Activated T-helper 1 cell treated with anti-CD3 and anti-CD28 coated beads, Interleukin-12 subunit alpha, Interleukin-12 subunit beta, Interleukin-2, Interleukin-4 antibody, amounts not matched to agents 30 ng/mL and 10 ng/mL and 1 ng/mL, durations not matched to agents 14 hours and 24 hours and 36 hours (primary cell): ENCODE results near the gene ARHGEF28. TPM values are rescaled to one million over a fixed set of nuclear protein-coding genes. Genes with fewer than 3 reads are reported as not detected.

Source experiments
- DNase-seq: peaks from one replicate; pipeline ENCODE4 v3.0.0; 2021; ENCODE audit warnings: low spot score
- H3K27ac Mint-ChIP-seq: one replicate; pipeline ENCODE4 v1.8.0; 2021; ENCODE audit warnings: mild to moderate bottlenecking, mixed read lengths
- H3K27me3 Mint-ChIP-seq: one replicate; pipeline ENCODE4 v1.8.0; 2022; ENCODE audit warnings: mild to moderate bottlenecking, moderate library complexity, mixed read lengths; ENCODE audit not compliant: insufficient read depth
- H3K36me3 Mint-ChIP-seq: one replicate; pipeline ENCODE4 v1.8.0; 2021; ENCODE audit warnings: low read depth, mixed read lengths
- H3K4me1 Mint-ChIP-seq: one replicate; pipeline ENCODE4 v1.8.0; 2021; ENCODE audit warnings: low read depth, mixed read lengths
- H3K4me3 Mint-ChIP-seq: one replicate; pipeline ENCODE4 v1.8.0; 2021; ENCODE audit warnings: mild to moderate bottlenecking, moderate library complexity, mixed read lengths
- H3K9me3 Mint-ChIP-seq: one replicate; pipeline ENCODE4 v1.8.0; 2021; ENCODE audit warnings: mixed read lengths
- intact Hi-C: fragments of 100-400 bp; cut with micrococcal nuclease; formaldehyde crosslinking; loops from one replicate; pipeline ENCODE4 v1.15.1; 2024
- total RNA-seq: library from RNA; stranded (reverse); gene quantifications from 2 replicates; pipeline ENCODE4 v1.2.3, GENCODE V29; 2022

The ARHGEF28 gene
- total RNA-seq, 1 donor from 2014 or later = 0.03 TPM

- no peak for DNase-seq
- Mint-ChIP-seq H3K9me3 (peaks cover 4% of the 10 kb centered on the region), H3K4me3 (no peak overlapping the region), H3K27ac (no peak overlapping the region), H3K27me3 (no peaks in the 10 kb centered on the region), H3K36me3 (no peaks in the 10 kb centered on the region), H3K4me1 (no peaks in the 10 kb centered on the region)
- intact Hi-C loops = no loop called here
Observed at GRCh38 chr5:73948720-73949119, 322.7 kb downstream of the ARHGEF28 start.

- no peaks in the 10 kb centered on the region for H3K27me3 Mint-ChIP-seq
- intact Hi-C loops = no loop called here
- no peaks in the 10 kb centered on the region for H3K4me1 Mint-ChIP-seq
- peaks cover 4% of the 10 kb centered on the region for H3K9me3 Mint-ChIP-seq
- no peaks in the 10 kb centered on the region for H3K36me3 Mint-ChIP-seq
- no peak for DNase-seq
- H3K4me3 Mint-ChIP-seq = no peak overlapping the region
- no peak overlapping the region for H3K27ac Mint-ChIP-seq
Observed at GRCh38 chr5:73950441-73950873, 324.5 kb downstream of the ARHGEF28 start.

- Mint-ChIP-seq H3K9me3 (peaks cover 4% of the 10 kb centered on the region), H3K27me3 (no peaks in the 10 kb centered on the region), H3K4me1 (no peaks in the 10 kb centered on the region), H3K4me3 (no peak overlapping the region), H3K27ac (no peak overlapping the region), H3K36me3 (no peaks in the 10 kb centered on the region)
- DNase-seq = no peak
- intact Hi-C loops = no loop called here
Observed at GRCh38 chr5:73950912-73951430, 325.0 kb downstream of the ARHGEF28 start.

- Mint-ChIP-seq H3K27me3 (no peaks in the 10 kb centered on the region), H3K9me3 (peaks cover 4% of the 10 kb centered on the region), H3K27ac (no peak overlapping the region), H3K4me1 (no peaks in the 10 kb centered on the region), H3K4me3 (no peak overlapping the region), H3K36me3 (no peaks in the 10 kb centered on the region)
- no peak for DNase-seq
- intact Hi-C loops = no loop called here
Observed at GRCh38 chr5:73952872-73953271, 326.9 kb downstream of the ARHGEF28 start.

- no peak for DNase-seq
- Mint-ChIP-seq H3K9me3 (peaks cover 4% of the 10 kb centered on the region), H3K27me3 (no peaks in the 10 kb centered on the region), H3K4me1 (no peaks in the 10 kb centered on the region), H3K36me3 (no peaks in the 10 kb centered on the region), H3K27ac (no peak overlapping the region), H3K4me3 (no peak overlapping the region)
- intact Hi-C loops = no loop called here
Observed at GRCh38 chr5:73954381-73954780, 328.4 kb downstream of the ARHGEF28 start.

GRCh38 chr5:73955271-73955846, 329.4 kb downstream of the ARHGEF28 start:
- intact Hi-C loops = no loop called here
- H3K4me1 Mint-ChIP-seq = no peaks in the 10 kb centered on the region
- H3K36me3 Mint-ChIP-seq = no peaks in the 10 kb centered on the region
- peaks cover 2% of the 10 kb centered on the region for H3K9me3 Mint-ChIP-seq
- DNase-seq = no peak
- H3K27ac Mint-ChIP-seq = no peak overlapping the region
- no peak overlapping the region for H3K4me3 Mint-ChIP-seq
- H3K27me3 Mint-ChIP-seq = no peaks in the 10 kb centered on the region

- DNase-seq = no peak
- Mint-ChIP-seq H3K27ac (no peak overlapping the region), H3K4me1 (no peaks in the 10 kb centered on the region), H3K4me3 (no peak overlapping the region), H3K27me3 (no peaks in the 10 kb centered on the region), H3K9me3 (no peaks in the 10 kb centered on the region), H3K36me3 (no peaks in the 10 kb centered on the region)
- intact Hi-C loops = no loop called here
Observed at GRCh38 chr5:73957397-73958001, 331.5 kb downstream of the ARHGEF28 start.

- intact Hi-C loops = no loop called here
- no peak for DNase-seq
- Mint-ChIP-seq H3K27ac (no peak overlapping the region), H3K4me1 (no peaks in the 10 kb centered on the region), H3K9me3 (no peaks in the 10 kb centered on the region), H3K36me3 (no peaks in the 10 kb centered on the region), H3K27me3 (no peaks in the 10 kb centered on the region), H3K4me3 (no peak overlapping the region)
Observed at GRCh38 chr5:73958037-73958436, 332.0 kb downstream of the ARHGEF28 start.

- Mint-ChIP-seq H3K36me3 (no peaks in the 10 kb centered on the region), H3K4me3 (no peak overlapping the region), H3K27ac (no peak overlapping the region), H3K27me3 (peaks cover 3% of the 10 kb centered on the region), H3K9me3 (no peaks in the 10 kb centered on the region), H3K4me1 (no peaks in the 10 kb centered on the region)
- no peak for DNase-seq
- intact Hi-C loops = no loop called here
Observed at GRCh38 chr5:73960023-73960422, 334.0 kb downstream of the ARHGEF28 start.

- intact Hi-C loops = no loop called here
- no peak for DNase-seq
- H3K27ac Mint-ChIP-seq = no peak overlapping the region
- no peaks in the 10 kb centered on the region for H3K9me3 Mint-ChIP-seq
- no peaks in the 10 kb centered on the region for H3K36me3 Mint-ChIP-seq
- peaks cover 3% of the 10 kb centered on the region for H3K27me3 Mint-ChIP-seq
- no peak overlapping the region for H3K4me3 Mint-ChIP-seq
- no peaks in the 10 kb centered on the region for H3K4me1 Mint-ChIP-seq
Observed at GRCh38 chr5:73960426-73960825, 334.4 kb downstream of the ARHGEF28 start.

GRCh38 chr5:73962801-73963425, 336.9 kb downstream of the ARHGEF28 start:
- no peaks in the 10 kb centered on the region for H3K36me3 Mint-ChIP-seq
- no peak overlapping the region for H3K4me3 Mint-ChIP-seq
- H3K4me1 Mint-ChIP-seq = no peaks in the 10 kb centered on the region
- peaks cover 3% of the 10 kb centered on the region for H3K27me3 Mint-ChIP-seq
- no peaks in the 10 kb centered on the region for H3K9me3 Mint-ChIP-seq
- no peak overlapping the region for H3K27ac Mint-ChIP-seq
- no peak for DNase-seq
- intact Hi-C loops = no loop called here

GRCh38 chr5:73964352-73964865, 338.4 kb downstream of the ARHGEF28 start:
- H3K4me1 Mint-ChIP-seq = no peaks in the 10 kb centered on the region
- DNase-seq = no peak
- no peak overlapping the region for H3K27ac Mint-ChIP-seq
- intact Hi-C loops = no loop called here
- H3K9me3 Mint-ChIP-seq = no peaks in the 10 kb centered on the region
- no peaks in the 10 kb centered on the region for H3K36me3 Mint-ChIP-seq
- H3K4me3 Mint-ChIP-seq = no peak overlapping the region
- peaks cover 3% of the 10 kb centered on the region for H3K27me3 Mint-ChIP-seq

GRCh38 chr5:73966451-73966850, 340.5 kb downstream of the ARHGEF28 start:
- H3K36me3 Mint-ChIP-seq = no peaks in the 10 kb centered on the region
- H3K27ac Mint-ChIP-seq = no peak overlapping the region

More at GRCh38 chr5:73966451-73966850, 340.5 kb downstream of the ARHGEF28 start:
- no peak for DNase-seq
- intact Hi-C loops = no loop called here
- Mint-ChIP-seq H3K4me3 (no peak overlapping the region), H3K27me3 (peaks cover 3% of the 10 kb centered on the region), H3K4me1 (no peaks in the 10 kb centered on the region), H3K9me3 (no peaks in the 10 kb centered on the region)
